Uterus (tissue), 4 donors: ENCODE data around the gene SEMA3D. TPM values are rescaled to one million over a fixed set of nuclear protein-coding genes. Genes with fewer than 3 reads are reported as not detected.

Experiments
- DNase-seq, 2 donors: peaks; one replicate each; pipeline ENCODE4 v3.0.0-alpha.2; 2019 to 2020
- H3K27ac ChIP-seq, 2 donors: fragments of 200-600 bp; sonication (generic); 1 replicate in 1 of 2; 2 replicates in 1 of 2; pipeline ENCODE4 v1.5.1; 2016 to 2018
- H3K27me3 ChIP-seq, 2 donors: fragments of 200-600 bp; sonication (generic); one replicate each; pipeline ENCODE4 v1.5.1; 2018 to 2019; ENCODE audit warnings: control low read depth in 1 of 2
- H3K36me3 ChIP-seq, 2 donors: fragments of 200-600 bp; sonication (generic); one replicate each; pipeline ENCODE4 v1.5.1; 2019; ENCODE audit warnings: control low read depth in 1 of 2
- H3K4me1 ChIP-seq, 2 donors: fragments of 200-600 bp; sonication (generic); one replicate each; pipeline ENCODE4 v1.5.1; 2018 to 2019; ENCODE audit warnings: control low read depth in 1 of 2
- H3K4me3 ChIP-seq, 2 donors: fragments of 200-600 bp; sonication (generic); 1 replicate in 1 of 2; 2 replicates in 1 of 2; pipeline ENCODE4 v1.5.1; 2018 to 2019; ENCODE audit warnings: mild to moderate bottlenecking in 1 of 2
- H3K9me3 ChIP-seq, 2 donors: fragments of 200-600 bp; sonication (generic); one replicate each; pipeline ENCODE4 v1.5.1; 2019; ENCODE audit warnings: control low read depth in 1 of 2
- POLR2A ChIP-seq, 2 donors: fragments of 450-650 bp; IDR thresholded peaks; one replicate each; pipeline ENCODE4 v1.6.1; 2016; ENCODE audit warnings: antibody characterized with exemption in 2 of 2, mild to moderate bottlenecking in 1 of 2, moderate library complexity in 1 of 2
- intact Hi-C: fragments of 100-400 bp; cut with DNase I; formaldehyde crosslinking; loops from one replicate; pipeline ENCODE4 v1.15.1; 2023; ENCODE audit warnings: low total_unique reads
- total RNA-seq, 4 donors: library from RNA; depleted of rRNA in 3 of 4; stranded (reverse); fragments of >200 nt in 3 of 4; gene quantifications; one replicate each; pipeline versions ENCODE4 v1.1.0 to v1.2.4, GENCODE V29; 2014 to 2023
- TF ChIP-seq, protein P1 (sequence below), 4 experiments: fragments of 200-600 bp in 2 of 4; fragments of 450-650 bp in 2 of 4; sonication (generic) in 2 of 4; IDR thresholded peaks; one replicate each; pipeline ENCODE4 v1.5.1; 2016 to 2019; ENCODE audit warnings: antibody characterized with exemption in 4 of 4, mild to moderate bottlenecking in 2 of 4, moderate library complexity in 1 of 4
- donor health status: DM: yes; HTN: yes; CAD: no.

The SEMA3D gene
- total RNA-seq, 4 donors from 2014 or later: 7.1 to 68.6 (median 20.4) TPM

- no peaks in the 10 kb centered on the region for H3K36me3 ChIP-seq
- peak in 1 of 2 donors; percentile 16 for DNase-seq
- peaks cover 0 to 9% of the 10 kb centered on the region in 2 donors for H3K27me3 ChIP-seq
- H3K4me3 ChIP-seq: peak overlapping the region; percentile 35 to 40
- TF ChIP-seq, protein P1, sequence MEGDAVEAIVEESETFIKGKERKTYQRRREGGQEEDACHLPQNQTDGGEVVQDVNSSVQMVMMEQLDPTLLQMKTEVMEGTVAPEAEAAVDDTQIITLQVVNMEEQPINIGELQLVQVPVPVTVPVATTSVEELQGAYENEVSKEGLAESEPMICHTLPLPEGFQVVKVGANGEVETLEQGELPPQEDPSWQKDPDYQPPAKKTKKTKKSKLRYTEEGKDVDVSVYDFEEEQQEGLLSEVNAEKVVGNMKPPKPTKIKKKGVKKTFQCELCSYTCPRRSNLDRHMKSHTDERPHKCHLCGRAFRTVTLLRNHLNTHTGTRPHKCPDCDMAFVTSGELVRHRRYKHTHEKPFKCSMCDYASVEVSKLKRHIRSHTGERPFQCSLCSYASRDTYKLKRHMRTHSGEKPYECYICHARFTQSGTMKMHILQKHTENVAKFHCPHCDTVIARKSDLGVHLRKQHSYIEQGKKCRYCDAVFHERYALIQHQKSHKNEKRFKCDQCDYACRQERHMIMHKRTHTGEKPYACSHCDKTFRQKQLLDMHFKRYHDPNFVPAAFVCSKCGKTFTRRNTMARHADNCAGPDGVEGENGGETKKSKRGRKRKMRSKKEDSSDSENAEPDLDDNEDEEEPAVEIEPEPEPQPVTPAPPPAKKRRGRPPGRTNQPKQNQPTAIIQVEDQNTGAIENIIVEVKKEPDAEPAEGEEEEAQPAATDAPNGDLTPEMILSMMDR (IDR thresholded peaks at IDR 0.05): no peak
- no peak for TF ChIP-seq POLR2A (IDR thresholded peaks at IDR 0.05)
- peaks cover 0 to 4% of the 10 kb centered on the region in 2 donors for H3K4me1 ChIP-seq
- intact Hi-C loops: no loop called here
- peak overlapping the region in 1 of 2 donors; percentile 8 for H3K27ac ChIP-seq
- H3K9me3 ChIP-seq: no peaks in the 10 kb centered on the region
Measured at GRCh38 chr7:85186083-85186520, 754 bp downstream of the SEMA3D start.

GRCh38 chr7:85185424-85186082 is 1.3 kb downstream of the SEMA3D start:
- no peaks in the 10 kb centered on the region for H3K9me3 ChIP-seq
- H3K4me3 ChIP-seq: peak overlapping the region; percentile 35 to 40
- H3K36me3 ChIP-seq: no peaks in the 10 kb centered on the region
- peak in 1 of 2 donors; percentile 16 for DNase-seq
- no peak for TF ChIP-seq POLR2A (IDR thresholded peaks at IDR 0.05)
- TF ChIP-seq, protein P1 (IDR thresholded peaks at IDR 0.05): no peak
- H3K27me3 ChIP-seq: peaks cover 0 to 6% of the 10 kb centered on the region in 2 donors
- peak overlapping the region in 1 of 2 donors; percentile 8 for H3K27ac ChIP-seq
- intact Hi-C loops: no loop called here
- H3K4me1 ChIP-seq: peaks cover 0 to 4% of the 10 kb centered on the region in 2 donors

DNA sequence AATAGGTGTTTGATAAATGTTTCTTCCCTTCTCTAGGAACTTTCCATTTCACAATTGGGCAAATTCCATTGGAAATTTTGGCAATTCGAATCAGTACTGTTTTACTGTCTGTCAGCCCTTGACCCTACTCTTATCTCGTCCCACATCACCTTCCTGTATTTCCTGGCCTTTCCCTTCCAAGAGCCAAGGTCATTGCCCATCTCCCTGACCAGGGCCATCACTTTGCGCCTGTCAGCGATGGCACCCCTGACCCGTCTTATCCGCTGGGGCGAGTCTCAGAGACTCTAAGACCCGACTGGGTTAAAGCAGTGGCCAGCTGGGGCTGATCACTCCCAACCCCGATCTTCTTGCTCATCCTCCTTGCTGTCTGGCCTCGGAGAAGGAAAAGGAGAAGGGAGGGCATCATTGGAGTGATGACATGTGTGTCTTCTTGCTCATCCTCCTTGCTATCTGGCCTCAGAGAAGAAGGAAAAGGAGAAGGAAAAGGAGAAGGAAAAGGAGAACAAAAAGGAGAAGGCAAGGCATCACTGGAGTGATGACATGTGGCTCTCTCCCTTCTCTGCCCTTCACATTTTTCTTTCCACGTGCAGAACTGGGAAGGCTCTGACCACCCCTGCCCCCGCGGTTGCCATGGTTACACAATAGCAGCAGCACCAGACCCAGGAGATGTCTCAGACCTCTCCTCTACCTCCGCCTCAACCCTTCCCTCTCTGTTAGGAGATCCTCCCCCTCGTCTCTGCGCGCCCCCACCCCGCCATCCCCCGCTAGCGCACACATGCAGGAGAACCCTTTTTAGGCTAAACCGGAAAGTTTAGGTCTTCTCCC is 2.0 kb downstream of the SEMA3D start:
- peaks cover 0 to 4% of the 10 kb centered on the region in 2 donors for H3K4me1 ChIP-seq
- H3K36me3 ChIP-seq: no peaks in the 10 kb centered on the region
- intact Hi-C loops: no loop called here
- peak overlapping the region in 1 of 2 donors; percentile 8 for H3K27ac ChIP-seq
- DNase-seq: no peak
- H3K4me3 ChIP-seq: peak overlapping the region; percentile 35 to 40
- no peaks in the 10 kb centered on the region for H3K9me3 ChIP-seq
- no peak for TF ChIP-seq POLR2A (IDR thresholded peaks at IDR 0.05)
- TF ChIP-seq, protein P1 (IDR thresholded peaks at IDR 0.05): no peak
- H3K27me3 ChIP-seq: no peaks in the 10 kb centered on the region

DNA sequence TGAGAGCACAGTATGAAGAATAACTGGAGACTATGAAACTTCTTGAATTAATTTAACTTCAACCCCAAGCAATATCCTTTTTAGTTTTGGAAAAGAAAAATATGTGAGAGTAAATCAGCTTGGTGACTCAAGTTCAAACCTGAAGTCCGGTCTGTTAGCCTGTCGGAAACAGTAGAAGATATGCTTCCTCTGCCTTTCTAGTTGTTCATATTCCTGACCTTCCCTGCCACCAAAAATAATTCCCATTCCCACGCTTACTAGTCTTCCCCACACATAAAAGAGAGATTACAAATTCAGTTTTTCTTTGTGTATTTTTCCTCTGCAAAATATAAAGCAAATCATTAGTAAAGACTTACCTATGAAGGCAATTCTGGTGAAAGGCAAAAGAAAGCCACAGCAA is 3.6 kb downstream of the SEMA3D start:
- TF ChIP-seq POLR2A (IDR thresholded peaks at IDR 0.05): no peak
- TF ChIP-seq, protein P1 (IDR thresholded peaks at IDR 0.05): no peak
- H3K27me3 ChIP-seq: no peaks in the 10 kb centered on the region
- no peak overlapping the region for H3K4me3 ChIP-seq
- no peak for DNase-seq
- no peaks in the 10 kb centered on the region for H3K9me3 ChIP-seq
- no peak overlapping the region for H3K27ac ChIP-seq
- intact Hi-C loops: no loop called here
- no peaks in the 10 kb centered on the region for H3K36me3 ChIP-seq
- peaks cover 0 to 4% of the 10 kb centered on the region in 2 donors for H3K4me1 ChIP-seq
